Activated T-helper 1 cell treated with anti-CD3 and anti-CD28 coated beads, Interleukin-2, amount 50 U/mL, for 16 hours (primary cell): ENCODE data around the gene S1PR4.
A peak's percentile ranks its signal among the peaks of the same experiment; 100 is the strongest.
"Not testable (repeated sequence)": the region's sequence is repeated elsewhere in the genome, so short reads cannot be mapped to it uniquely, and the experiment has no call there.

ENCODE experiments used
- DNase-seq, 2 donors: peaks; one replicate each; pipeline ENCODE4 v3.0.0-alpha.2; 2020; ENCODE audit warnings: low read depth in 1 of 2, low spot score in 1 of 2

The S1PR4 gene

DNA sequence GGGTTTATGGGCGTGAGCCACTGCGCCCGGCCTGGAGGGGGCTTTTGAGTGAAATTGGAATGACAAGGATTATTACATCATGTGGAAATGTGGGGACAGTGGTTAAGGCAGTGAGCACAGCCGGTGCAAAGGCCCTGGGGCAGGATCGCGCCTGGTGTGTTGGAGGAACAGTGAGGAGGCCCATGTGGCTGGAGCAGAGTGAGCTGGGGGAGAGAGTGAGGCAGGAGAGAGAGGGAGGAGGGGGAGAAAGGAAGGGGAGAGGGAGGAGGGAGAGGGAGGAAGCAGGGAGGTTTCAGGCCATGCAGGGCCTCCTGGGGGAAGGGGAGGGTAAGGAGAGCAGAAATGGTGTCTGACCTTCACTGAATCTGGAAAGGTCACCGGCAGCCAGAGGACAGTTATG, 34.6 kb downstream of the S1PR4 start:
- DNase-seq, result no peak

GRCh38 chr19:3216874-3217273, 38.3 kb downstream of the S1PR4 start:
- DNase-seq, result no peak

DNA sequence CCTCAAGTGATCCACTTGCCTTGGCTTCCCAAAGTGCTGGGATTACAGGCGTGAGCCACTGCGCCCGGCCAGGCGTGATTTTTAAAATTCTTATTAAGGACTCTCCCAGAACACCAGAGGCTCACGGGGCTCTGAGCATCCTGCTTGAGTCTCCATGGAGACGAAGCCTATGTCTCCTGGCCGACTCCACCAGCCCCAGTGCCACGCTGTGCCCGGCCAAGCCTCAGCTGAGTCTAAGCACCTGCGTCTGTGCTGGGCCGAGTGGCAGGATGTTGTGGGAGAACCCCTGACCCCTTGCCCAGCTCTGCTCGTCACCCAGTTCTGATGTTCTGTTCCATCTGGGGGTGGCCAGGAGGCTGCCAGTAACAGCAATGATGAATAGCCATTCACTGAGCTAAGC, 42.0 kb downstream of the S1PR4 start:
- no peak for DNase-seq

GRCh38 chr19:3221576-3221975, 43.0 kb downstream of the S1PR4 start:
- not testable (repeated sequence) for DNase-seq

- DNase-seq, result no peak
Measured at GRCh38 chr19:3222709-3223108, 44.1 kb downstream of the S1PR4 start.

GRCh38 chr19:3224346-3225168, 46.0 kb downstream of the S1PR4 start, which contains the start of gene CELF5:
TSS of gene CELF5 (plus strand) at chr19:3224661. CDS start at chr19:3224740, 79 bp downstream.
- peak; percentile 20 to 41 for DNase-seq

GRCh38 chr19:3225169-3225485, 46.6 kb downstream of the S1PR4 start:
- DNase-seq, result no peak

DNA sequence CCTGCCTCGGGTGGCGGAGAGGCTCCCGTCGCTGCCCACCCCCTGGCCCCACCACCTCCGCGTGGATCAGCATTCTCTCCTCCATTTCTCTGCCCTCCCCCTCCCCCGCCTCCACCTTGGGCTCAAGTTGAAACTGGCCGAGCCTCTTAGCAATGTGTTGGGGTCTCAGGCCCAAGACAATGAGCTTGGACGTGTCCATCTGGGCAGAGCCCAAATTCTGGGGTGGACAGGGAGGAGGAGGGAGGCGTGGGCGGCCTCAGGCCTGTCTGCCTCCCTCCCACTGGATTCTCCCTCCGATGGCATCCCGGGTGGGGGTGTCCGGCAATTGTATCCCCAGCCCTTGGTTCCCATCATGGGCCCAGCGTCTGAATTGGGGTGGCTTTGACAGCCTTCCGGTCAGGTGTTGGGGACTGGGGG, 47.1 kb downstream of the S1PR4 start:
- DNase-seq, result no peak

DNA sequence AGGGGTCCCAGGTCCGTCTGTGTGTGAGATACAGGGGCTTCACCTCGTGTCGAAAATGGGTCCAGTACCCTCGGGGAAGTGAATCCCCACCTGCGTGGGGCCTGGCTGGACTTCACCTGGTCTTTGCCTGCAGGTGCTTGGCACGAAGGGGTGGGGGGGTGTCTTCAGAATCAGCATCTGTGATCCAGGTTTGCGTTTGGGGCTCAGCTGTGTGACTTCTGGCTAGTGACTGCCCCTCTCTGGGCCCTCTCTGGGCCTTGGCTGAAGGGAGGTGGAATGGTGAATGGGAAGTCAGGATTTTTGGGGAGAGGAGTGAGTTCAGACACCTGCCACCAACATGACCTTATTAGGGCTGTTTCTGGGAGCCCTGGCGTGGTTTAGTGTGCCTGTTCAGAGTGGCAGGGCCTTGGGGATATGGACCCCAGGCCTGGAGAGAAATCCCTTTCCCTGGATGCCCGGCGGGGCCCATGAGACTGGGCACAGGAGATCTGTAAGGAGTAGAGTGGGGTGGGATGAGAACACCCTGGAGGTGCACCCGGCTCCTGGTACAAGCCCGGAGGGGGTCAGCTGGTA, 48.6 kb downstream of the S1PR4 start:
- DNase-seq, result no peak

- no peak for DNase-seq
Measured at GRCh38 chr19:3229346-3229743, 50.8 kb downstream of the S1PR4 start.
